GM19193 (cell line): ENCODE results near the gene LPP.

Experiments used
- POLR2A ChIP-seq: IDR thresholded peaks from 4 replicates; pipeline ENCODE4 v1.6.1; 2011; ENCODE audit not compliant: insufficient read depth, insufficient read length; ENCODE audit errors: extremely low read depth

LPP gene

GRCh38 chr3:188778091-188778852 lies 624.3 kb downstream of the LPP start:
- TF ChIP-seq POLR2A, result no peak

- TF ChIP-seq POLR2A, result no peak
Measured at GRCh38 chr3:188779281-188779980, 625.5 kb downstream of the LPP start.

DNA sequence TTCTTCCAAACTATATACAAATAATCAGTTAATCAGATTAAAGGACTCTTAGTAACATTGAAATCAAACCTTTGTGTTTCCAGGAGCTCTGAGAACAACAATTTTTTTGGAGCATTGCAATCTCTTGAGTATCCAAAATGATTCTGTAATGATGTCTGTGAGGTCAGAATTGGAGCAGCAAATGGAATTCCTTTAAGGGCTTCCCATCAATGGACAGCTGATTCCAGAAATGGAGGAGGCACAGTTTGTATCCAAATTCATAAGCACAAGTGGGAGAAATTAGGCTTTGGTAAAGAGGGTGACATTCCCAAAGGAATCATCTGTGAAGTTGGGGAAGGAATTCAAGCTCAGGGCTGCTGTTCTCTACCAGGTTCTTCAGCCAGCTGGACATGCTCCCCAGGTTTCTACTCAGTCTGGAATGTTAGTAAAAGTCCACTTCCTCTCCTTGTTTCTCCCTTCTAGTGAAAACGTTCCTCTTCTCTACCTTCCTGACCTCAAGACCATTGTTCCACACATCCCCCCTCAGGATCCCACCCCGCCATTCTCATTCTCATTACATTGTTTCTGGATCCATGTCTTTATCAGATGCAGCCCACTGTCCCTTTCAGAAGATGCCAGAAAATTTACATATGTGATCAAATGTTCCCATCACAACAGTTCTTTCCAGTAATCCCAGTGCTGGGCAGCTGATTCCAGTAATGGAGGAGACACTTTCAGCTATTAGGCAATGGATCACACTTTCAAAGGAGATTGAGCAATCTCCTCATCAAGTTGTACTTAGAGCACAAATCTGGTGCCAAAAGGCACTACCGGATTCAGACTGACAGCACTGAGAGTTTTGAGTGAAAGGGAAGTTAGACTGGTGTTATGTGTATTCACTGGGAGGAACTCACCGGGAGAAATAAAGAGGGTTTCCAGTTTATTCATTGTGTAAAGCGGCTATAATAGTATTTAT lies 626.5 kb downstream of the LPP start:
- no peak for TF ChIP-seq POLR2A

DNA sequence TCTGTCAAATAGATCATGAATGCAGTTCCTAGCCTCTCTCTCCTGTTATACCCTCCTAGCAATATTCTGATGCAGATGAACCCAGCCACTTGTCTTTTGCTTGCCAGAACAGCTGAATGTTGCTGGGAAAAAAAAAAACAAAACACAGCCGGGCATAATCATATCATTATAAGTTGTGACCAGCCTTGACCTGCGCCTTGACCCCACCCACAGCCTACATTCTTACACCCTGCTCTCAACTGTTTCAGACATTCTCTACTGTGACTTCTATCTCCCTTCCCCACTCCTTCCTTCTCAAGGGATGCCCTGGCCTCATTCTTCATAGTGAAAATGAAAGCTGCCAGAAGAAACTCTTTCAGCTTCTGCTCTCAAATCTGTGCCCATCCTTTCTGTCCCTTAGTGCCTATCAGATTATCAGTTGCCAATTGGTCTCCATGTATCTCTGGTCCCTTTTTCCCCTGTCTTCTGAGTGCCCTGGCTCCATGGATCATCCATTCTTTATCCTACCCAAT lies 628.7 kb downstream of the LPP start:
- no peak for TF ChIP-seq POLR2A

DNA sequence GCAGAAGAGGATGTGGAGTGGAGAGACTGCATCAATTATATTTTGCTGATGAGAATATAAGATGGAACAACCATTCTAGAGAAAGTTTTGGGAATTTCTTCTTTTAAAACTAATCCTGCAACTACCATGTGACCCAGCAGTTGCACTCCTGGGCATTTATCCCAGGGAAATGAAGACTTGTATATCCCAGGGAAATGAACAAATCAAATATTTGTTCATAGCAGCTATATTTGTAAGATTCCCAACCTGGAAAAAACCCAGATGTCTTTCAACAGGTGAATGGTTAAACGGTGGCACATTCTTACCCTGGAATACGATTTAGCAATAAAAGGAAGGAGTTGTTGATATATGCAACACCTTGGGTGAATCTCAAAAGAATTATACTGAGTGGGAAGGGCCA lies 632.5 kb downstream of the LPP start:
- no peak for TF ChIP-seq POLR2A

- TF ChIP-seq POLR2A, result no peak
Measured at GRCh38 chr3:188788621-188789081, 634.7 kb downstream of the LPP start.

DNA sequence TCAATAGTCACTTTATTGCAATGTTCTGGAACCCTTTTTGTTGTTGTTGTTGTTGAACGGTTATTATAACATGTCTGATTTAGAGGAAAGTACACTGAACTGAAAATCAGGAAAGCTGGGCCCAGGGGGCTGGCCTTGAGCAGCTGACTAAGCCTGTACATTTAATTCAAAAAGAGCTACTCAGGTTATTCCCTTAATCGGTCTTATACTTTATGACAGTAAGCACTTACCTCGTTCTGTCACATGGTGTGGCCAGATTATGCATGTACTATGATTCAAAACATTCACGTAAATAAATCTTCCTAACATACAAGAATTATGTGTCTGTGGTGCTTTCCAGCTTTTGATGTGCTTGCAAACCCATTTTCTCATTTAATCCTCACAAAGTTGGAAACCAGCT lies 635.3 kb downstream of the LPP start:
- no peak for TF ChIP-seq POLR2A

GRCh38 chr3:188791311-188791710 lies 637.4 kb downstream of the LPP start:
- no peak for TF ChIP-seq POLR2A

- TF ChIP-seq POLR2A, result no peak
Measured at GRCh38 chr3:188792793-188793192, 638.8 kb downstream of the LPP start.

DNA sequence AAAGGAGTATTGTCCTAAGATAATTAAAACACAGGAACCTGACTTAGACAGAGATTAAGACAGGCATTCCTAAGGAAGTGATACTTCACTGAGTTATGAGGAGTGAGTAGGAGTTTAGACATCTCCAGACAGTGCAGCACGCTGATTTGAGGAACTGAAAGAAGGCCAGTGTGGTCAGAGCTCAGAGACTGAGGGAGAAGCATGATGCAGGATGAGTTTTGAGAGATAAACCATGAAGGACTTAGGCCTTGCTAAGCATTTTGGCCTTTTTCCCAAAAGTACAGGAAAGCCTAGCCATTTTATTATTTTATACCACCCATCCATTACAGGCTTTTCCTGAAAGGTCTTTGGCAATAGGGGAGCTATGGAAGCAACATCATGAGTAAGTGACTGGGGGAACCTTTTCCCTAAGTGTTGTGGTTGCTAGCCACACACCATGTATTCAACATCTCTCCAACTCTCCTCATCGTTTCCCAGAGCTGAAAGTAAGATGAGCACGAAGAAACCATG lies 642.2 kb downstream of the LPP start:
- TF ChIP-seq POLR2A, result no peak

DNA sequence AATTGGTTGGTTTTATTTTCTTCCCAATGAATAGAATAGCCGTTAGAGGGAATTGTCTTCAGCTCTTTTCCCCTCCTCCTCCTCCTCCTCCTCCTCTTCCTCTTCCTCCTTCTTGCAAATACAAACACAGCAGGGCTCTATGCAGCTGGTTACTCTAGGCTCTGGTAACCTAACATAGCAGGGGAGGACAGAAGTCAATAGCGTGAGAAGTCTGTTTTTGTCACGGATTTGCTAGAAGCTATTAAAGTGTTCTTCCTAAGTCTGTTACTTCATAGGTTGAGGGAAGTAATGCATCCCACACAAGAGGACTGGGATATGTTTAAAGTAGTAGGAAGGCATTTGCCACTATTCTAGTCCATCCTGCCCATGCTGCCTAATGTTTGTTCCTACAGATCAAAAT lies 643.1 kb downstream of the LPP start:
- no peak for TF ChIP-seq POLR2A

GRCh38 chr3:188798556-188799145 lies 644.7 kb downstream of the LPP start:
- TF ChIP-seq POLR2A, result no peak

GRCh38 chr3:188801393-188801792 lies 647.4 kb downstream of the LPP start:
- TF ChIP-seq POLR2A, result no peak

GRCh38 chr3:188802645-188803044 lies 648.7 kb downstream of the LPP start:
- TF ChIP-seq POLR2A, result no peak

GRCh38 chr3:188807006-188807405 lies 653.0 kb downstream of the LPP start:
- TF ChIP-seq POLR2A, result no peak

GRCh38 chr3:188812198-188812597 lies 658.2 kb downstream of the LPP start:
- no peak for TF ChIP-seq POLR2A
